ENCODE measurements around the gene KCNT1. TPM values are rescaled to one million over a fixed set of nuclear protein-coding genes. Genes with fewer than 3 reads are reported as not detected.

KCNT1 gene
- total RNA-seq, 1 experiment from 2014 or later = 0.68 TPM

DNA sequence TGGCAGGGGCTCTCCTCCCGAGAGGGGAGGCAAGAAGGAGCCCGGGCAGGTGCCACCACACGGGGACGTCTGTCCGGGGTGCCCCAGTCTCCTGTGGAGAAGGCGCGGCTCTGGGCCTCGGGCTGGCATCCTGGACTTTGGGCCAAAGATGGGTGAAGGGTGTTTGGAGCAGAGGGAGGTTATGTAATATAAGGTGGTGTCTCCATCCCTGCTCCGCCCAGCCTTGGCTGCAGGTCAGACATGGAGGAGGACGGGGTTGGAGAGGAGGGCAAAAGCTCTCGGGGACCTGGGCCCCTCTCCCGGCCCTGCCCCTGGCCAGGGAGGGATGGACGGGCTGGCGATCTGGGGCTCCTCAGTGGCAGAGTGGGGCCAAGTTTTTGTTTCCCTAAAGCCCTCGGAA, 1.5 kb upstream of the KCNT1 start:
- H3K27me3 Mint-ChIP-seq (ENCODE audit: low read depth) = peaks cover 17% of the 10 kb centered on the region
- no CpG with 5 or more reads among the region's 15 CpGs for WGBS (ENCODE audit: extremely low coverage, insufficient read length, low lambda C conversion rate)
- Histone ChIP-seq H2BK15ac (ENCODE audit: low read depth, low read length) (no peak overlapping the region), H3K4ac (ENCODE audit: low read depth, low read length) (no peak overlapping the region), H3K9ac (ENCODE audit: extremely low read depth, insufficient read length, low read length) (no peak overlapping the region), H3K27ac (ENCODE audit: insufficient read length, low read depth, low read length) (no peak overlapping the region), H2BK20ac (ENCODE audit: low read depth, low read length, poor library complexity, severe bottlenecking) (no peak overlapping the region), H3K4me1 (ENCODE audit: insufficient read depth, low read length) (no peaks in the 10 kb centered on the region), H3T11ph (ENCODE audit: low read length) (no peak overlapping the region), H4K5ac (ENCODE audit: insufficient read length, low read depth, low read length) (no peak overlapping the region), H4K91ac (ENCODE audit: insufficient read length, low read depth, low read length) (no peak overlapping the region), H2BK12ac (ENCODE audit: insufficient read length, low read depth, low read length) (no peak overlapping the region), H2AFZ (ENCODE audit: low read length) (no peak overlapping the region), H3K23me2 (ENCODE audit: insufficient read length, low read depth, low read length, poor library complexity, severe bottlenecking) (no peaks in the 10 kb centered on the region), H4K8ac (replicated peaks; ENCODE audit: insufficient read length, low read depth, low read length) (no peak overlapping the region), H4K20me1 (ENCODE audit: control insufficient read depth, insufficient read depth, insufficient read length) (no peaks in the 10 kb centered on the region), H3K56ac (ENCODE audit: insufficient read length, low read depth, low read length) (no peak overlapping the region), H2BK5ac (ENCODE audit: insufficient read length, low read length) (no peak overlapping the region), H3K79me1 (ENCODE audit: insufficient read depth, low read depth, low read length, poor library complexity, severe bottlenecking) (no peaks in the 10 kb centered on the region), H2AK5ac (ENCODE audit: insufficient read length, low read length) (no peak overlapping the region), H3K4me2 (ENCODE audit: insufficient read depth, insufficient read length, low read length) (no peak overlapping the region), H3K27me3 (ENCODE audit: insufficient read depth, low read length) (no peaks in the 10 kb centered on the region; the same call in 1 of the 2 replicates), H3K9me3 (ENCODE audit: control insufficient read depth, low read depth, low read length) (no peaks in the 10 kb centered on the region), H3K14ac (ENCODE audit: insufficient read depth, low read length) (no peak overlapping the region), H2BK120ac (ENCODE audit: low read depth, low read length, poor library complexity, severe bottlenecking) (no peak overlapping the region), H3K79me2 (ENCODE audit: insufficient read depth, low read length) (no peaks in the 10 kb centered on the region), H3K23ac (ENCODE audit: insufficient read length, low read depth, low read length) (no peak overlapping the region), H3K18ac (ENCODE audit: insufficient read length, low read depth, low read length) (no peak overlapping the region)
- TF ChIP-seq, protein P1, sequence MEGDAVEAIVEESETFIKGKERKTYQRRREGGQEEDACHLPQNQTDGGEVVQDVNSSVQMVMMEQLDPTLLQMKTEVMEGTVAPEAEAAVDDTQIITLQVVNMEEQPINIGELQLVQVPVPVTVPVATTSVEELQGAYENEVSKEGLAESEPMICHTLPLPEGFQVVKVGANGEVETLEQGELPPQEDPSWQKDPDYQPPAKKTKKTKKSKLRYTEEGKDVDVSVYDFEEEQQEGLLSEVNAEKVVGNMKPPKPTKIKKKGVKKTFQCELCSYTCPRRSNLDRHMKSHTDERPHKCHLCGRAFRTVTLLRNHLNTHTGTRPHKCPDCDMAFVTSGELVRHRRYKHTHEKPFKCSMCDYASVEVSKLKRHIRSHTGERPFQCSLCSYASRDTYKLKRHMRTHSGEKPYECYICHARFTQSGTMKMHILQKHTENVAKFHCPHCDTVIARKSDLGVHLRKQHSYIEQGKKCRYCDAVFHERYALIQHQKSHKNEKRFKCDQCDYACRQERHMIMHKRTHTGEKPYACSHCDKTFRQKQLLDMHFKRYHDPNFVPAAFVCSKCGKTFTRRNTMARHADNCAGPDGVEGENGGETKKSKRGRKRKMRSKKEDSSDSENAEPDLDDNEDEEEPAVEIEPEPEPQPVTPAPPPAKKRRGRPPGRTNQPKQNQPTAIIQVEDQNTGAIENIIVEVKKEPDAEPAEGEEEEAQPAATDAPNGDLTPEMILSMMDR (conservative IDR thresholded peaks at IDR 0.05) = no peak
- no peaks in the 10 kb centered on the region for H3K36me3 Mint-ChIP-seq (ENCODE audit: insufficient read depth in 1 of 3, low read depth in 3 of 3)
- H3K4me3 Mint-ChIP-seq = no peak overlapping the region
- no peaks in the 10 kb centered on the region for H3K9me3 Mint-ChIP-seq
- no peak overlapping the region for H3K27ac Mint-ChIP-seq
- DNase-seq = no peak
- peaks cover 2 to 4% of the 10 kb centered on the region in 2 experiments; a peak in 3 of 4 replicates for H3K4me1 Mint-ChIP-seq
